HepG2 (cell line): ENCODE results near the gene ICAM2. TPM values are rescaled to one million over a fixed set of nuclear protein-coding genes. Genes with fewer than 3 reads are reported as not detected.

Experiments used
- ATAC-seq: fragments of 200-7000 bp; cut with Tn5 transposase; 3 replicates; pipeline ENCODE4 v1.9.1; 2020; ENCODE audit warnings: mild to moderate bottlenecking, moderate library complexity
- BruUV-seq: library from RNA; stranded (reverse); fragments of 400-500 nt; replicated peaks from 2 replicates; lab custom pipeline; 2021; lab: Mats Ljungman, UMichigan
- CTCF ChIA-PET: fragments of 300-600 bp; formaldehyde crosslinking; extraction: SDS; loops from one replicate; lab custom pipeline; 2021; ENCODE audit warnings: low total read pairs, inconsistent platforms, low intra/inter-chr PET ratio; lab: Yijun Ruan, JAX
- POLR2A ChIA-PET: fragments of 350-600 bp; sonication (Branson Sonifier 250); formaldehyde crosslinking; loops from one replicate; lab custom pipeline; 2020; ENCODE audit warnings: antibody characterized with exemption, inconsistent platforms; lab: Yijun Ruan, JAX
- DNase-seq: peaks from one replicate; pipeline ENCODE4 v3.0.0-alpha.2; 2015; ENCODE audit warnings: low spot score
- FAIRE-seq: peaks from 3 replicates; lab custom pipeline; 2011; peaks lifted over from hg19 to GRCh38; lab: Jason Lieb, UNC
- H2AFZ ChIP-seq: one replicate; pipeline ENCODE4 v1.6.1; 2011; ENCODE audit warnings: low read length, inconsistent platforms
- H3K27ac ChIP-seq: fragments of 300-600 bp; 3 replicates; pipeline ENCODE4 v1.8.0; 2011; ENCODE audit warnings: mixed run types, mild to moderate bottlenecking, mixed read lengths, low read length, inconsistent platforms; ENCODE audit not compliant: insufficient read depth; ENCODE audit errors: extremely low read length
- H3K27me3 ChIP-seq, 2 experiments: fragments of 200-600 bp in 1 of 2; 2 replicates in 1 of 2; 3 replicates in 1 of 2; pipeline versions ENCODE4 v1.6.0 to v1.8.0; 2011; ENCODE audit warnings: low read length in 2 of 2, mild to moderate bottlenecking in 2 of 2, moderate library complexity in 2 of 2, inconsistent platforms in 1 of 2; ENCODE audit not compliant: insufficient read depth in 2 of 2, control insufficient read depth in 1 of 2
- H3K36me3 ChIP-seq, 2 experiments: fragments of 200-600 bp in 1 of 2; replicated peaks in 1 of 2; 2 replicates in 1 of 2; 3 replicates in 1 of 2; pipeline versions ENCODE4 v1.5.1 to v1.8.0; 2011; ENCODE audit warnings: low read length in 2 of 2, inconsistent platforms in 1 of 2; ENCODE audit not compliant: insufficient read depth in 2 of 2, control insufficient read depth in 1 of 2
- H3K4me1 ChIP-seq: 2 replicates; pipeline ENCODE4 v1.5.1; 2012; ENCODE audit warnings: low read length, inconsistent platforms; ENCODE audit not compliant: insufficient read depth
- H3K4me2 ChIP-seq: 2 replicates; pipeline ENCODE4 v1.6.0; 2011; ENCODE audit warnings: low read depth, low read length, inconsistent platforms
- H3K4me3 ChIP-seq, 3 experiments: fragments of 200-600 bp in 1 of 3; sonication (generic), shearing (Covaris generic) in 1 of 3; replicated peaks in 1 of 3; 2 replicates each; pipeline ENCODE4 v1.5.1; 2011 to 2016; ENCODE audit warnings: low read length in 3 of 3, inconsistent platforms in 2 of 3, low read depth in 2 of 3, mild to moderate bottlenecking in 2 of 3, control low read depth in 1 of 3, mixed read lengths in 1 of 3; ENCODE audit not compliant: insufficient read depth in 1 of 3
- H3K79me2 ChIP-seq: one replicate; pipeline ENCODE4 v1.6.1; 2011; ENCODE audit warnings: low read length, inconsistent platforms; ENCODE audit not compliant: insufficient read depth
- H3K9ac ChIP-seq: 2 replicates; pipeline ENCODE4 v1.6.0; 2011; ENCODE audit warnings: mild to moderate bottlenecking, low read depth, low read length, inconsistent platforms; ENCODE audit not compliant: insufficient read depth
- H3K9me3 ChIP-seq: 2 replicates; pipeline ENCODE4 v1.5.1; 2012; ENCODE audit warnings: mild to moderate bottlenecking, low read length
- H4K20me1 ChIP-seq: 2 replicates; pipeline ENCODE4 v1.6.0; 2011; ENCODE audit warnings: inconsistent platforms, mild to moderate bottlenecking, low read length, moderate library complexity; ENCODE audit not compliant: insufficient read depth
- ATF7-NPFF ChIP-seq: sonication (generic); formaldehyde crosslinking; IDR thresholded peaks from 2 replicates; pipeline ENCODE4 v1.8.1; 2023; ENCODE audit warnings: mild to moderate bottlenecking, low read depth, missing genetic modification reagents, moderate library complexity
- CBX5 ChIP-seq: sonication (generic); formaldehyde crosslinking; IDR thresholded peaks from 2 replicates; pipeline ENCODE4 v1.4.0; 2020; ENCODE audit warnings: missing genetic modification reagents, borderline replicate concordance
- ELF1 ChIP-seq: sonication (generic); formaldehyde crosslinking; IDR thresholded peaks from 2 replicates; pipeline ENCODE4 v1.4.0; 2020; ENCODE audit warnings: missing genetic modification reagents
- ERF ChIP-seq: IDR thresholded peaks from 2 replicates; pipeline ENCODE4 v1.6.1; 2018; ENCODE audit warnings: missing biosample characterization, missing genetic modification reagents
- KDM3A ChIP-seq: IDR thresholded peaks from 2 replicates; pipeline ENCODE4 v1.6.1; 2018; ENCODE audit warnings: low read depth, missing compliant biosample characterization
- PITX1 ChIP-seq: sonication (generic); formaldehyde crosslinking; IDR thresholded peaks from 2 replicates; pipeline ENCODE4 v1.5.1; 2020; ENCODE audit warnings: mild to moderate bottlenecking, missing genetic modification reagents
- ZBTB14 ChIP-seq: sonication (generic); formaldehyde crosslinking; IDR thresholded peaks from 2 replicates; pipeline ENCODE4 v1.4.0; 2020; ENCODE audit warnings: missing genetic modification reagents
- ZBTB42 ChIP-seq: sonication (generic); formaldehyde crosslinking; IDR thresholded peaks from 2 replicates; pipeline ENCODE4 v1.5.0; 2020; ENCODE audit warnings: mild to moderate bottlenecking, missing genetic modification reagents
- ZC3H13 ChIP-seq: sonication (generic); formaldehyde crosslinking; IDR thresholded peaks from 2 replicates; pipeline ENCODE4 v1.8.1; 2023; ENCODE audit warnings: mild to moderate bottlenecking, missing genetic modification reagents, moderate library complexity
- ZNF33A ChIP-seq: sonication (generic); formaldehyde crosslinking; IDR thresholded peaks from 2 replicates; pipeline ENCODE4 v1.5.1; 2020; ENCODE audit warnings: missing genetic modification reagents, mild to moderate bottlenecking, moderate library complexity, borderline replicate concordance
- ZNF567 ChIP-seq: sonication (generic); formaldehyde crosslinking; IDR thresholded peaks from 2 replicates; pipeline ENCODE4 v1.8.1; 2023; ENCODE audit warnings: mild to moderate bottlenecking, missing genetic modification reagents, borderline replicate concordance
- WGBS: methylation state at CpG from one replicate; pipeline ENCODE4 v1.1.6; 2017; ENCODE audit warnings: low lambda C conversion rate; 5-methylcytosine and 5-hydroxymethylcytosine counted together
- in situ Hi-C: cut with HindIII; loops from 2 replicates; pipeline ENCODE4 v1.10.0; 2017; ENCODE audit warnings: low pct_unique_long_range_greater_than_20kb; ENCODE audit not compliant: extremely low pct_ligation_motif_present
- intact Hi-C: fragments of 100-400 bp; cut with micrococcal nuclease; formaldehyde crosslinking; loops from one replicate; pipeline ENCODE4 v1.10.0; 2022; ENCODE audit not compliant: unreplicated experiment
- polyA plus RNA-seq, 8 experiments: library from polyadenylated mRNA; depleted of rRNA in 3 of 8; stranded (reverse) in 7 of 8; unstranded in 1 of 8; fragments of >200 nt; fragmentation: Illumina TruSeq in 4 of 8; extraction: Trizol in 4 of 8; gene quantifications; 2 replicates each; pipeline versions ENCODE4 v1.2.1 to v1.2.3, GENCODE V29; 2011 to 2016; ENCODE audit warnings: low read depth in 4 of 8, missing spikeins in 1 of 8, mixed read lengths in 1 of 8; ENCODE audit not compliant: insufficient read depth in 1 of 8
- total RNA-seq, 5 experiments: library from RNA; depleted of rRNA; stranded (reverse); fragments of >200 nt; fragmentation: Illumina TruSeq; extraction: Trizol; gene quantifications; 2 replicates each; pipeline ENCODE4 v1.2.3, GENCODE V29; 2016; ENCODE audit warnings: low read depth in 1 of 5
- TF ChIP-seq, protein P1 (sequence below): sonication (generic); formaldehyde crosslinking; IDR thresholded peaks from 2 replicates; pipeline ENCODE4 v1.4.0; 2020; ENCODE audit warnings: mild to moderate bottlenecking, missing genetic modification reagents
- TF ChIP-seq, protein P2 (sequence below): sonication (generic); formaldehyde crosslinking; IDR thresholded peaks from 2 replicates; pipeline ENCODE4 v1.9.0; 2022; ENCODE audit warnings: low read depth, missing genetic modification reagents
- TF ChIP-seq, protein P3 (sequence below): sonication (generic); formaldehyde crosslinking; IDR thresholded peaks from 2 replicates; pipeline ENCODE4 v1.4.0; 2020; ENCODE audit warnings: missing genetic modification reagents

The ICAM2 gene
- total and polyA plus RNA-seq, 2 of the 13 experiments (the other 11 are each of a cell fraction or from before 2014, with no cell fraction given) = 10.9 to 20.8 TPM

DNA sequence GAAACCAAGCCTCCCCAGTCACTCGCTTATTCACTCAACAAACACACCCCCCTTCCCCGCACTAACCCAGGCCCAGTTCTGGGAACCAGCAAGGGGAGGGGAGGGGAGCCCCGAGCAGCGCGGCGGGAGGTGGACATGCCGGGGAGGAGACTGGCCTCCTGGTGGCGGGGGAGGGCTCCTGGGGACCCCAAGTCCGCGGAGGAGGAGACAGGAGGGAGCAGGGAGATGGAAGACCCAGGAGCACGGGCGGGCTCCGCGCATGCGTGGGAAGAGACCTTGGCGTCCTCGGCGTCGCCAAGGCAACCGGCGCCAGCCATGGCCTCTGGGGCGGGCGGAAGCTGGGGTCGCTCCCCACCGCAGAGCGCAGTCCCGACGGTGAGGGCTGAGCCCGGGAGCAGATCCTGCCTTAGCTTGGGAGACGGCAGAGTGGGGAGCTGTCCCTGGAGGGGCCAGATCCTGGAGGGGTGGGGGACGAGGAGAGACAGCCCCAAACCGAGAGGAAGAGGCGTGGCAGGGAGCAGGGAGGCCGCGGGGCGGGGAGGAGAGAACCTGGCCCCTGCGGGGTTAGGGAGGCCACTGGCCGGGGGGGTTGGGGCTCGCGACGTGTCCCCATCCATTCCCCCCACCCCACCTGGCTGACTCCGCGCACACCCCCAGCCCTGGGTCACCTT is 22.2 kb downstream of the ICAM2 start, which contains the start of gene PRR29 (continued):
- TF ChIP-seq, protein P1, sequence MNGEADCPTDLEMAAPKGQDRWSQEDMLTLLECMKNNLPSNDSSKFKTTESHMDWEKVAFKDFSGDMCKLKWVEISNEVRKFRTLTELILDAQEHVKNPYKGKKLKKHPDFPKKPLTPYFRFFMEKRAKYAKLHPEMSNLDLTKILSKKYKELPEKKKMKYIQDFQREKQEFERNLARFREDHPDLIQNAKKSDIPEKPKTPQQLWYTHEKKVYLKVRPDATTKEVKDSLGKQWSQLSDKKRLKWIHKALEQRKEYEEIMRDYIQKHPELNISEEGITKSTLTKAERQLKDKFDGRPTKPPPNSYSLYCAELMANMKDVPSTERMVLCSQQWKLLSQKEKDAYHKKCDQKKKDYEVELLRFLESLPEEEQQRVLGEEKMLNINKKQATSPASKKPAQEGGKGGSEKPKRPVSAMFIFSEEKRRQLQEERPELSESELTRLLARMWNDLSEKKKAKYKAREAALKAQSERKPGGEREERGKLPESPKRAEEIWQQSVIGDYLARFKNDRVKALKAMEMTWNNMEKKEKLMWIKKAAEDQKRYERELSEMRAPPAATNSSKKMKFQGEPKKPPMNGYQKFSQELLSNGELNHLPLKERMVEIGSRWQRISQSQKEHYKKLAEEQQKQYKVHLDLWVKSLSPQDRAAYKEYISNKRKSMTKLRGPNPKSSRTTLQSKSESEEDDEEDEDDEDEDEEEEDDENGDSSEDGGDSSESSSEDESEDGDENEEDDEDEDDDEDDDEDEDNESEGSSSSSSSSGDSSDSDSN (CRISPR knock-in tag) = peak; percentile 51
- TF ChIP-seq ATF7-NPFF (CRISPR knock-in tag) (0 out of 2 replicates have a peak, but pooled peaks have one; percentile 50), PITX1 (CRISPR knock-in tag) (no peak)
- TF ChIP-seq, protein P2, sequence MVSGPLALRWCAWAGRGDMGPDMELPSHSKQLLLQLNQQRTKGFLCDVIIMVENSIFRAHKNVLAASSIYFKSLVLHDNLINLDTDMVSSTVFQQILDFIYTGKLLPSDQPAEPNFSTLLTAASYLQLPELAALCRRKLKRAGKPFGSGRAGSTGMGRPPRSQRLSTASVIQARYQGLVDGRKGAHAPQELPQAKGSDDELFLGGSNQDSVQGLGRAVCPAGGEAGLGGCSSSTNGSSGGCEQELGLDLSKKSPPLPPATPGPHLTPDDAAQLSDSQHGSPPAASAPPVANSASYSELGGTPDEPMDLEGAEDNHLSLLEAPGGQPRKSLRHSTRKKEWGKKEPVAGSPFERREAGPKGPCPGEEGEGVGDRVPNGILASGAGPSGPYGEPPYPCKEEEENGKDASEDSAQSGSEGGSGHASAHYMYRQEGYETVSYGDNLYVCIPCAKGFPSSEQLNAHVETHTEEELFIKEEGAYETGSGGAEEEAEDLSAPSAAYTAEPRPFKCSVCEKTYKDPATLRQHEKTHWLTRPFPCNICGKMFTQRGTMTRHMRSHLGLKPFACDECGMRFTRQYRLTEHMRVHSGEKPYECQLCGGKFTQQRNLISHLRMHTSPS = no peak

DNA sequence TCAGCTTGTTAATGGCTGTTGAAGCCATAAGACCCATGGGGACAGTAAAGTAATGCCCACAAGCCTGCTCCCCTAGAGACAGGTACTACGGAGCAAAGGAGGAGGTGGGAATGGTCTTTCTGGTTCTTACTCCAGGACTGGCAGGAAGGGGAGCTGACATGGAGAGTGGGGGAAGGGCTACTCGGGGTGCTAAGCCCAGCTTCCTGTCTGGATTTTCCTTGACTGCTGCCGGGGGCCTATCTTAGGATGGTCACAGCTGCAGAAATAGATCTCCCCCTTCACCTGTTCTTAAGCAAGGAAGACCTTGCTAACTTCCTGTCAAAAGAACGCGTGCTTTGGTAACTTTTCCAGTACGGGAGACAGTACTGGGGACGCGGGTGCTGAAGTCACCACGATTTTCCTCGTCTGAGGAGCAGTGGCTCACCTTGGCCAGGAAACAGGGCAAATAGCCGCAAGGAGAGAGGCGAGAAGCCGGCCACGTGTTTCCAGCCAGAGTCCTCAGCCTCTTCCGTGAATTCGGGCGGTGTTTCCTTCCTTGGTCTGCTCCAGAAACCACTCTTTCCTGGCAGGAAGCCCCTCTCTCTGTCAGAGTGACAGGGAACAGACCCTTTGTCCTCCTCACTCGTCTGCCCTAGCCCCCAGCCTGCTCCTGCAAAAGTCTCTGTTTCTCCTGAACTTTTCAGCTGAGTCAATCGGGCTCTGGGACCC is 22.9 kb downstream of the ICAM2 start:
- peak overlapping the region; percentile 56 for H2AFZ ChIP-seq
- ChIA-PET POLR2A (no interaction called here), CTCF (no interaction called here)
- H3K36me3 ChIP-seq = no peaks in the 10 kb centered on the region
- H3K4me1 ChIP-seq = peaks cover 47% of the 10 kb centered on the region
- ATAC-seq (no peak), DNase-seq (no peak), FAIRE-seq (no peak)
- H3K9me3 ChIP-seq = no peaks in the 10 kb centered on the region
- peak overlapping the region; percentile 92 for H3K4me2 ChIP-seq
- no TSS peak for BruUV-seq
- H3K9ac ChIP-seq = no peak overlapping the region
- peak overlapping the region in 2 of 3 experiments; percentile 67 to 87; a peak in 3 of 6 replicates for H3K4me3 ChIP-seq
- H3K79me2 ChIP-seq = no peaks in the 10 kb centered on the region
- H3K27ac ChIP-seq = no peak overlapping the region
- in situ Hi-C loops = no loop called here
- intact Hi-C loops = no loop called here
- peaks cover 12 to 40% of the 10 kb centered on the region in 2 experiments; a peak in 4 of 5 replicates for H3K27me3 ChIP-seq
- H4K20me1 ChIP-seq = no peaks in the 10 kb centered on the region
- 38% methylated on average over 19 of the region's 19 CpGs for WGBS
- no peak for TF ChIP-seq ZNF567 (CRISPR knock-in tag)
- TF ChIP-seq ZNF33A (CRISPR knock-in tag) = no peak
- no peak for TF ChIP-seq ZBTB42 (CRISPR knock-in tag)
- TF ChIP-seq ERF = no peak
- TF ChIP-seq ZBTB14 (CRISPR knock-in tag) = no peak
- TF ChIP-seq ELF1 = no peak
- no peak for TF ChIP-seq KDM3A (CRISPR knock-in tag)
- TF ChIP-seq ZC3H13 (CRISPR knock-in tag) = 0 out of 2 replicates have a peak, but pooled peaks have one; percentile 29
- TF ChIP-seq CBX5 (CRISPR knock-in tag) = no peak
- TF ChIP-seq, protein P3, sequence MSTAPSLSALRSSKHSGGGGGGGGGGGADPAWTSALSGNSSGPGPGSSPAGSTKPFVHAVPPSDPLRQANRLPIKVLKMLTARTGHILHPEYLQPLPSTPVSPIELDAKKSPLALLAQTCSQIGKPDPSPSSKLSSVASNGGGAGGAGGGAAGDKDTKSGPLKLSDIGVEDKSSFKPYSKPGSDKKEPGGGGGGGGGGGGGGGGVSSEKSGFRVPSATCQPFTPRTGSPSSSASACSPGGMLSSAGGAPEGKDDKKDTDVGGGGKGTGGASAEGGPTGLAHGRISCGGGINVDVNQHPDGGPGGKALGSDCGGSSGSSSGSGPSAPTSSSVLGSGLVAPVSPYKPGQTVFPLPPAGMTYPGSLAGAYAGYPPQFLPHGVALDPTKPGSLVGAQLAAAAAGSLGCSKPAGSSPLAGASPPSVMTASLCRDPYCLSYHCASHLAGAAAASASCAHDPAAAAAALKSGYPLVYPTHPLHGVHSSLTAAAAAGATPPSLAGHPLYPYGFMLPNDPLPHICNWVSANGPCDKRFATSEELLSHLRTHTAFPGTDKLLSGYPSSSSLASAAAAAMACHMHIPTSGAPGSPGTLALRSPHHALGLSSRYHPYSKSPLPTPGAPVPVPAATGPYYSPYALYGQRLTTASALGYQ (CRISPR knock-in tag) = no peak
